ENCODE data around the gene PNMA6E.

- TF ChIP-seq CTCF (IDR thresholded peaks at IDR 0.05) (no peak), POLR2A (IDR thresholded peaks at IDR 0.05) (no peak), POLR2AphosphoS5 (IDR thresholded peaks at IDR 0.05) (no peak)
These were observed 29.6 kb upstream of the PNMA6E start for GRCh38 chrX:153430796-153431195.

Data from prostate gland (tissue), 2 donors.